A549 (cell line): Measurements from ENCODE around the gene RINL.

ENCODE experiments used
- RAD21 ChIP-seq, 2 experiments: fragments of >200 bp in 1 of 2; sonication (Bioruptor Twin) in 1 of 2; formaldehyde crosslinking in 1 of 2; IDR thresholded peaks in 1 of 2; conservative IDR thresholded peaks in 1 of 2; 2 replicates in 1 of 2; 3 replicates in 1 of 2; pipeline ENCODE4 v1.6.1; 2012 to 2018; ENCODE audit warnings: inconsistent platforms in 1 of 2
- USF2 ChIP-seq: fragments of 450-650 bp; IDR thresholded peaks from 2 replicates; pipeline ENCODE4 v1.6.1; 2014; ENCODE audit warnings: antibody characterized with exemption

GRCh38 chr19:38890686-38891085 lies 12.6 kb upstream of the RINL start:
- TF ChIP-seq USF2 (no peak), RAD21 (conservative IDR thresholded peaks at IDR 0.05 in 1 of 2, IDR thresholded peaks at IDR 0.05 in 1 of 2) (no peak)
